Heart right ventricle (tissue), 16 donors: ENCODE data around the gene GSTCD. TPM values are rescaled to one million over a fixed set of nuclear protein-coding genes. Genes with fewer than 3 reads are reported as not detected.
"Not testable (repeated sequence)": the region's sequence is repeated elsewhere in the genome, so short reads cannot be mapped to it uniquely, and the experiment has no call there.

Experiments used
- ATAC-seq, 8 donors: fragments of 200-7000 bp; cut with Tn5 transposase; one replicate each; pipeline ENCODE4 v1.9.1; 2020; ENCODE audit warnings: mild to moderate bottlenecking in 8 of 8, moderate library complexity in 8 of 8, moderate number of reproducible peaks in 1 of 8
- DNase-seq, 2 donors: peaks; one replicate each; pipeline ENCODE4 v3.0.0-alpha.2; 2020
- H3K27ac ChIP-seq, 10 donors: fragments of 200-600 bp; sonication (generic) in 2 of 10; one replicate each; pipeline versions ENCODE4 v1.5.0 to v1.8.0; 2020 to 2022; ENCODE audit warnings: mild to moderate bottlenecking in 3 of 10
- H3K27me3 ChIP-seq, 7 donors: fragments of 200-600 bp; one replicate each; pipeline ENCODE4 v1.8.0; 2021 to 2022; ENCODE audit warnings: mild to moderate bottlenecking in 2 of 7
- H3K36me3 ChIP-seq, 9 donors: fragments of 200-600 bp; sonication (generic) in 1 of 9; one replicate each; pipeline versions ENCODE4 v1.5.0 to v1.8.0; 2020 to 2022; ENCODE audit warnings: mild to moderate bottlenecking in 2 of 9
- H3K4me1 ChIP-seq, 9 donors: fragments of 200-600 bp; sonication (generic) in 1 of 9; one replicate each; pipeline versions ENCODE4 v1.5.0 to v1.8.0; 2020 to 2022; ENCODE audit warnings: mild to moderate bottlenecking in 4 of 9
- H3K4me3 ChIP-seq, 10 donors: fragments of 200-600 bp; sonication (generic) in 2 of 10; one replicate each; pipeline versions ENCODE4 v1.5.0 to v1.8.0; 2020 to 2022; ENCODE audit warnings: mild to moderate bottlenecking in 7 of 10, moderate library complexity in 2 of 10
- H3K9me3 ChIP-seq, 11 donors: fragments of 200-600 bp in 10 of 11; sonication (generic) in 2 of 11; one replicate each; pipeline versions ENCODE4 v1.5.0 to v1.8.0; 2013 to 2022; ENCODE audit warnings: mild to moderate bottlenecking in 2 of 11, control low read depth in 1 of 11, moderate library complexity in 1 of 11
- WGBS, 2 donors: extraction: QIAGEN DNeasy Blood & Tissue Kit; methylation state at CpG; one replicate each; pipeline ENCODE4 v1.1.7; 2013; ENCODE audit warnings: inconsistent platforms in 1 of 2; 5-methylcytosine and 5-hydroxymethylcytosine counted together
- intact Hi-C, 10 donors: fragments of 100-400 bp; cut with DNase I; formaldehyde crosslinking; loops; one replicate each; pipeline versions ENCODE4 v1.11.1 to v1.14.2; 2022
- polyA plus RNA-seq, 2 donors: library from polyadenylated mRNA; stranded (reverse); fragments of 200-250 nt; gene quantifications; one replicate each; pipeline ENCODE4 v1.2.3, GENCODE V29; 2013
- total RNA-seq, 10 donors: library from RNA; stranded (reverse); fragmentation: NEBNext Ultra II Directional in 3 of 10; extraction: Animal tissue kit (Norgen Biotek cat#: 25700) in 3 of 10; gene quantifications; one replicate each; pipeline versions ENCODE4 v1.2.1 to v1.2.4, GENCODE V29; 2021 to 2023
- TF ChIP-seq, protein P1 (sequence below), 9 donors: fragments of 200-600 bp; sonication (generic) in 2 of 9; IDR thresholded peaks; one replicate each; pipeline versions ENCODE4 v1.5.0 to v1.8.0; 2021 to 2022; ENCODE audit warnings: antibody characterized with exemption in 9 of 9, mild to moderate bottlenecking in 5 of 9, moderate library complexity in 1 of 9
- donor health status: Arrhythmogenic right ventricular cardiomyopathy.
- donor health status: ischemic (EF 13 %, LVEDD 7.1; RV severe dilation, severe dysfunction).
- donor health status: healthy with polysubstance abuse.
- donor health status: DM: no; HTN: yes; CAD: no.
- donor health status: DM: no; HTN: no; CAD: no.
- donor health status: ischemic (EF 25% LVEDD 6.9; RV normal size, moderate dysfunction).
- donor health status: ischemic (EF 25% LVEDD 5.7; RV mildly dilated, moderate dysfunction).
- donor health status: healthy.
- donor health status: DM: yes; HTN: yes; CAD: no.
- donor health status: Ischemic cardiomyopathy.
- donor health status: ischemic (EF 35%, LVEDD 5.7; RV mildly dilated, moderate dysfunction).
- donor health status: nonischemic (EF 11% LVEDD 7.7; RV severe dilation, severe dysfunction).
- donor health status: DM: yes; HTN: yes; CAD: no.
- donor health status: PGD.
- donor health status: ischemic (EF 29% LVEDD 5.4; RV normal size, mild dysfunction).
- donor health status: nonischemic (EF 23%, LVEDD 6.1; RV moderate dilation, normal function).

GSTCD gene
- total and polyA plus RNA-seq, 12 donors: 0.66 to 5.9 (median 4.3) TPM

DNA sequence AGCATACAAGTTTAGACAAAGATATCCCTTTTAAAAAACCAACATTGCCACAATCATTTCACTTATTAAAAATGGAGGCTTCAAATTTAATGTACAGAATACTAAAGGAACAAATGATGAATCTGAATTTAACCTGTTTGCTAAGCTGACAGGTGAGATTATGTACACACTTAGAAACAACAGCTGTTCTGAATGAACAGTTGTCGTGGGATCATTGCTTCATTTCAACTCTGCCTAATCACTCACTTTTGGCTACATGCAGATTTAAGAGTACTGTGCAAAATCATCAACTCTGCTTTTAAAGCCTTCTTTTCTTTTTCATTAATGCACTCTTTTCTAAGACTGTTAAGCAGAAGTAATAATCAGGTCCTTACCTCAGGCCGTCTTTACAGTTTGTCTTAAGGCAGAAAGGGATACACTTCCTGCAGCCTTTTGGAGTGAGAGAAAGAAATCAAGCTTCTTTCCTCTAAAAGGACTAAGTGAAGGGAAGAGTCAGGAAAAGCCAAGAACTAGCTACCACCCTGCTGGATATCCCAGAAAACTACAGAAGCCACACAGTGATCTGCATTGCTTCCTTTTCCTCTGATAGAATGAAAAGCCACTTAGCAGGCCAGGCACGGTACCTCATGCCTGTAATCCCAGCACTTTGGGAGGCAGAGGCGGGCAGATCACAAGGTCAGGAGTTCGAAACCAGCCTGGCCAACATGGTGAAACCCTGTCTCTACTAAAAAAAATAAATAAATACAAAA, 132.0 kb downstream of the GSTCD start:
- no peak for DNase-seq
- Histone ChIP-seq H3K36me3 (peaks cover 0 to 11% (median 0%) of the 10 kb centered on the region in 9 donors), H3K27ac (no peak overlapping the region), H3K4me3 (no peak overlapping the region), H3K27me3 (no peaks in the 10 kb centered on the region), H3K9me3 (no peaks in the 10 kb centered on the region), H3K4me1 (no peaks in the 10 kb centered on the region)
- no peak for ATAC-seq
- TF ChIP-seq, protein P1, sequence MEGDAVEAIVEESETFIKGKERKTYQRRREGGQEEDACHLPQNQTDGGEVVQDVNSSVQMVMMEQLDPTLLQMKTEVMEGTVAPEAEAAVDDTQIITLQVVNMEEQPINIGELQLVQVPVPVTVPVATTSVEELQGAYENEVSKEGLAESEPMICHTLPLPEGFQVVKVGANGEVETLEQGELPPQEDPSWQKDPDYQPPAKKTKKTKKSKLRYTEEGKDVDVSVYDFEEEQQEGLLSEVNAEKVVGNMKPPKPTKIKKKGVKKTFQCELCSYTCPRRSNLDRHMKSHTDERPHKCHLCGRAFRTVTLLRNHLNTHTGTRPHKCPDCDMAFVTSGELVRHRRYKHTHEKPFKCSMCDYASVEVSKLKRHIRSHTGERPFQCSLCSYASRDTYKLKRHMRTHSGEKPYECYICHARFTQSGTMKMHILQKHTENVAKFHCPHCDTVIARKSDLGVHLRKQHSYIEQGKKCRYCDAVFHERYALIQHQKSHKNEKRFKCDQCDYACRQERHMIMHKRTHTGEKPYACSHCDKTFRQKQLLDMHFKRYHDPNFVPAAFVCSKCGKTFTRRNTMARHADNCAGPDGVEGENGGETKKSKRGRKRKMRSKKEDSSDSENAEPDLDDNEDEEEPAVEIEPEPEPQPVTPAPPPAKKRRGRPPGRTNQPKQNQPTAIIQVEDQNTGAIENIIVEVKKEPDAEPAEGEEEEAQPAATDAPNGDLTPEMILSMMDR (IDR thresholded peaks at IDR 0.05): no peak
- intact Hi-C loops: no loop called here
- WGBS, 2 donors: 83 to 95% methylated on average over 5 of the region's 5 CpGs

DNA sequence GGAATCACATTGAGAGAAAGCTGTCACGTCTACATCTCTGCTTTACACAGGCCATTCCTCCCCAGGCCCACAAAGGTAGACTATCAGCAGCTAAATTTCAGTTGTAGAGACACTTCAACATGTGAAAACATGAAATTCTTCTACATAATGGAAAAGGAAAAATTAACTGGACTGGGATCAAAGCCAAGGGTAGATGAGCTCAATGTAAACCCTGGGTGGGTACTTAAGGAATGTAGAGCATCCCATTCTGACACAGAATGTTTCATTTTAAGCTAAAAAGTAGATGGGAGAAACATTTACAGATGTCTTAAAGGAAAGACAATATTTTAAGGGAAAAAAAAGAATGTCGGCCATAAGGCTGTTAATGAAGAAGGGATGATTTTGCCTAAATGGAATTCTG, 135.4 kb downstream of the GSTCD start:
- no peak for DNase-seq
- Histone ChIP-seq H3K4me3 (no peak overlapping the region), H3K27ac (no peak overlapping the region), H3K4me1 (no peaks in the 10 kb centered on the region), H3K27me3 (no peaks in the 10 kb centered on the region), H3K9me3 (no peaks in the 10 kb centered on the region), H3K36me3 (peaks cover 0 to 17% (median 0%) of the 10 kb centered on the region in 9 donors)
- no peak for ATAC-seq
- intact Hi-C loops: no loop called here
- TF ChIP-seq, protein P1 (IDR thresholded peaks at IDR 0.05): no peak
- WGBS, 2 donors: 90 to 99% methylated on average over 2 of the region's 2 CpGs

DNA sequence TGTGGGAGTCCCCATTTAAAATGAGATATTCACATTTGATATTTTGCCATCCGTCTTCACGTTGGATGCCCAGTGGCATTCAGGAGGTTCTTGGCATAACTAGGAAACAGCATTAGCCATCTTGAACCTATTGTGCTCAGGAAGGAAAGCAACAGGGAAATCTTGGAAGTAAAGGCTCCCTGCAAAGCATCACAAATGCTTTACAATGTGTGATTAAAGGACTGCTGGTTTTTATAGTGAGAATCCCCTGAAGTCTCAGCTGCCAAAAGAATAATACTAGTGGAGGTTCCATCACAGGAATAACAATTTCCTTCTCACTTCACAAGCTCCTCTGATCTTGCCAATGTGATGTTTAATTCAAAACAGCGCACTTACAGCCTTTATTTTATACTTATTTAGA, 137.0 kb downstream of the GSTCD start:
- WGBS, 2 donors: 65 to 70% methylated on average over 3 of the region's 3 CpGs

DNA sequence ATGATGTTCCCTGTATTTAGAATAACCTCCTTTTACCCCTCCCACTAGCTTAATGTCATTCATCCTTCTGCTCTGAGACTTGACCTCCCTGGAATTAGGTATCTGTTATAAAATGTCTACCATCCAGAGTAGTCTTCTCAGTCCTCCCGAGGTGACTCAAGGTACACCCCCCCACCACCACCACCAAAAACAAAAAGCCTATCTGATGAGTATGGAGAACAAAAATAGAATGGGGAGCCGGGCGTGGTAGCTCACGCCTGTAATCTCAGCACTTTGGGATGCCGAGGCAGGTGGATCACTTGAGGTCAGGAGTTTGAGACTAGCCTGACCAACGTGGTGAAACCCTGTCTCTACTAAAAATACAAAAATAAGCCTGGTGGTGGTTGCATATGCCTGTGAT, 139.8 kb downstream of the GSTCD start:
- Histone ChIP-seq H3K9me3 (peaks cover 0 to 12% (median 0%) of the 10 kb centered on the region in 11 donors), H3K36me3 (peaks cover 0 to 11% (median 0%) of the 10 kb centered on the region in 9 donors)
- H3K27ac ChIP-seq, H3K27me3 ChIP-seq, DNase-seq, H3K4me1 ChIP-seq, ATAC-seq, H3K4me3 ChIP-seq: not testable (repeated sequence)
- intact Hi-C loops: loop anchor here in 1 of 10 donors (1.0 kb wide), 1 partner anchor 42 kb away; no protein-coding TSS in a partner anchor
- 66 to 84% methylated on average over 6 of the region's 6 CpGs for WGBS, 2 donors

More for the DNA sequence above, 137.0 kb downstream of the GSTCD start:
- TF ChIP-seq, protein P1 (IDR thresholded peaks at IDR 0.05): no peak
- DNase-seq: no peak
- peaks cover 0 to 17% (median 0%) of the 10 kb centered on the region in 9 donors for H3K36me3 ChIP-seq
- H3K27me3 ChIP-seq: no peaks in the 10 kb centered on the region
- no peak overlapping the region for H3K27ac ChIP-seq
- no peaks in the 10 kb centered on the region for H3K9me3 ChIP-seq
- no peak for ATAC-seq
- no peaks in the 10 kb centered on the region for H3K4me1 ChIP-seq
- no peak overlapping the region for H3K4me3 ChIP-seq
- intact Hi-C loops: no loop called here

DNA sequence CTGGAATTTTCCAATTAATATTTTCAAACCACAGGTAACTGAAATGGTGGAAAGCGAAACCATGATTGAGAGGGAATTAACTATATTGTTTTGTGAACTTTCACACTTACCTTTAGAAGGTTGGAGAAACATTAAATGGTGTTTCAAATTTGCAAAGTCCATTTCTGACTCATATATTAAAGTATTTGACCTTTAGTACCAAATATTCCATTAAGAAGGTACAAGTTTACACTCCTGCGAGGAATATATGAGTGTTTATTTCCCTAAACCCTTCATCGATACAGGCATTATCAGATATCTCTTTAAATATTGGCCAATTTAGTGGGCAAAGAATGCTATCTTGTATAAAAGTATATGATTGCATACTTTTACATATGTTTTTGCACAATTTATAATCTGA, 142.6 kb downstream of the GSTCD start:
- TF ChIP-seq, protein P1 (IDR thresholded peaks at IDR 0.05): no peak
- no peak for ATAC-seq
- Histone ChIP-seq H3K9me3 (peaks cover 0 to 38% (median 8%) of the 10 kb centered on the region in 11 donors), H3K4me3 (no peak overlapping the region), H3K4me1 (no peaks in the 10 kb centered on the region), H3K27me3 (no peaks in the 10 kb centered on the region), H3K36me3 (peaks cover 0 to under 1% (median 0%) of the 10 kb centered on the region in 9 donors), H3K27ac (no peak overlapping the region)
- intact Hi-C loops: no loop called here
- DNase-seq: no peak
- 97 to 98% methylated on average over 3 of the region's 3 CpGs for WGBS, 2 donors

DNA sequence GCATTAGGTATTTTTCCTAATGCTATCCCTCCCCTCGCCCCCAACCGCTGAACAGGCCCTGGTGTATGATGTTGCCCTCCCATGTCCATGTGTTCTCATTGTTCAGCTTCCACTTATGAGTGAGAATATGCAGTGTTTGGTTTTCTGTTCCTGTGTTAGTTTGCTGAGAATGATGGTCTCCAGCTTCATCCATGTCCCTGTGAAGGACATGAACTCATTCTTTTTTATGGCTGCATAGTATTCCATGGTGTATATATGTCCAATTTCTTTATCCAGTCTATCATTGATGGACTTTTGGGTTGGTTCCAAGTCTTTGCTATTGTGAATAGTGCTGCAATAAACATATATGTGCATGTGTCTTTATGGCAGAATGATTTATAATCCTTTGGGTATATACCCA, 143.6 kb downstream of the GSTCD start:
- peaks cover 0 to 45% (median 8%) of the 10 kb centered on the region in 11 donors for H3K9me3 ChIP-seq
- intact Hi-C loops, DNase-seq, H3K4me3 ChIP-seq, H3K27ac ChIP-seq, H3K4me1 ChIP-seq, H3K27me3 ChIP-seq, H3K36me3 ChIP-seq, ATAC-seq: not testable (repeated sequence)
- 98 to 100% methylated on average over 2 of the region's 2 CpGs for WGBS, 2 donors
